GM19035 (cell line): Measurements from ENCODE around the gene OR10J1.
"Not testable (repeated sequence)": the region's sequence is repeated elsewhere in the genome, so short reads cannot be mapped to it uniquely, and the experiment has no call there.

Experiments used
- ATAC-seq: cut with Tn5 transposase; IDR thresholded peaks from one replicate; pipeline ENCODE4 v1.9.1; 2021; ENCODE audit not compliant: unreplicated experiment

OR10J1 gene, protein sequence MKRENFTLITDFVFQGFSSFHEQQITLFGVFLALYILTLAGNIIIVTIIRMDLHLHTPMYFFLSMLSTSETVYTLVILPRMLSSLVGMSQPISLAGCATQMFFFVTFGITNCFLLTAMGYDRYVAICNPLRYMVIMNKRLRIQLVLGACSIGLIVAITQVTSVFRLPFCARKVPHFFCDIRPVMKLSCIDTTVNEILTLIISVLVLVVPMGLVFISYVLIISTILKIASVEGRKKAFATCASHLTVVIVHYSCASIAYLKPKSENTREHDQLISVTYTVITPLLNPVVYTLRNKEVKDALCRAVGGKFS

DNA sequence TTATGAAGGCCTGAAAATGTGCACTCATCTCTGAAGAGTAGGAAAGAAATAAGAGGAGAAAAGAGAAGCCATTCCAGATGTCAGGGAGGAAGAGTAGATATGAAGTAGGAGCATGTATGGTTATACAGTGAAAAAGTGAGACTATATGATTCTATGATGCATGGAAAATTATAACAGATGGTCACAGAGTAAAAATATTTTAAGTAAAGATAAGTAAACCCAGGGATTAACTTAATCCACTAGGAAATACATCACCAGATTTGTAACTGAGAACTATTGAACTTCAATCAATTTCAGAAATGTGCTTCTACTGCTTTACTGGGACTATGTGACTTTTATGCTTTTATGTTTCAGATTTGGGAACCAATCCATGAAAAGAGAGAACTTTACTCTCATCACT, at the start of gene OR10J1:
Gene OR10J1 (plus strand): TSS at position 301 of the 400 bp plus-strand sequence. CDS start 70 bp downstream, at position 371.
- ATAC-seq: no peak

DNA sequence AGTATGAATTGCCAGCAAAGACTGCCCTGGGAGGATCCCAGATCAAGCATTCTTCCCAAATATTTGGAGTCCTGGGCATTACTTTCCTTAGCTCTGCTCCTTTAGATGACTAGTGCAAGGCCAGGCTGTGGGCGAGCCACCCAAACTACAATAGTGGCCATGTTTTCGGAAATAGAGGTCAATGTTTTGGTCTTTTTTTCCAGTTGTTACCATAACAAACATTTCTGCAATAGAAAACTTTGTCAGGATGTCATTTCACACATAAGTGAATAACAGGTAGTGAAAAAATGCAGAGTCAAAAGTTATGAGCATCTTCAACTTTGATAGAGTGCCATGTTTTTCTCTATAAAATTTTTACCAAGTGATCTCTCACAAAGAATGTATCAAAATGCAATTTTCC, 32.7 kb upstream of the OR10J1 start:
- ATAC-seq: no peak

DNA sequence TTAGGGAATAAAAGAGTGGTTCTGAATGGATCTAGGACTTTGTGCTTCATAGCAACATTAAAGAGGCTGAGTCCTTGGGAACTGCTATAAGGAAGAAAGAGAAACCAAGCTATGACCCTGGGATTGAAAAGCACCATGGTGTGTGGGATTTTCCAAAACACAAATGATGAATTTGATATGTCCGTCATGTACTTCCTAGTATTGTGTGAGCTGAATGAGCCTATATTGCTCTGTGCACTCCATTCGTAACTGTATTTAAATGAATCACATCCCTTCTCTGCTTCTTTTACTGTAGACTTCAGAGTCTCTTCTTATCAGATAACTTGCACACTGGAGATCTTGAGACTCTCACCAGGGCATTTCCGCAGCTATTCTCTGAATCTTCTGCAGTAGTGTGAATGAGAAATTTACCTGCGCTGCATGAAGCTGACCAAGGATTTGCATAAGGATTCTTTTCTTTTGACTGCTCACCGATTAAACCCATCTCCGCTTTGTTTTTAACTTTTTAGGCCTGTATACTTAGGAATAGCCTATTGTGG, 30.6 kb upstream of the OR10J1 start:
- no peak for ATAC-seq

DNA sequence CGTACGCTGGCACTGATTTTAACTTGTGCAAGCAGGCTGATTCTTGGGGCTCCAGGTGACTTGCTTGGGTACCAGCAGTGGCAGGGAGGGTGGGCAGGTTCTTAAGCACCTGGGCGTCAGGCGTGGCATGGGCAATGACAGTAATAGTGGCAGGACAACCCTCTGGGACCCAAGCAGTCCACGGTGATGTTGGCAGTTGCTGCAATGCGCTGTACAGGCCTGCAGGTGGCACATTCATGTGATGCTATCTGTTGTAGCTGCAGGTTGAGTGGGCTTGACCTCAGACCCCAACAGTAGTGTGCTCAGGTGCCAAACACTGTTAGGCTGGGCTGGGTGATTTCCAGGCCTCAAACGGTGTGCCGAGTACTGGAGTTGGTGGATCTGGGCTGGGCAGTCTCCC, 17.7 kb upstream of the OR10J1 start:
- no peak for ATAC-seq

DNA sequence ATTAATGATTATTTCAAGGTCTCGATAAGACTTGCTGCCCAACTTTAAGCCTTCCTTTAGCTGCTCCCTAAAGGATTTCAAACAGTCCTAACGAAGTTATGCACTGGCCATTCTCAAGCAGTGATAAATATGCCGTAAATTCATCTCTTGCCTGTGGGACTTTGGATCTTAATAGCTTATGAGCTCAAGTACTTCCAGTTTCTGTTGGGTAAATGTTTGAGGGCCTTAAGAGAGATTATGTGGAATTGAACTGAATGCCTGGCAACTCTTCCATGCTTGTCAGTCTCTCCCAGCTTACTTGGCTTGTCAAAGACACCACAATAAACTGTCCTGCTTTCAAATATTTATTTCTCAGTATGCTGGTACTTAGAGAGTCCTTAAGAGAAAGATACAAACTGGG, 11.0 kb upstream of the OR10J1 start:
- no peak for ATAC-seq

DNA sequence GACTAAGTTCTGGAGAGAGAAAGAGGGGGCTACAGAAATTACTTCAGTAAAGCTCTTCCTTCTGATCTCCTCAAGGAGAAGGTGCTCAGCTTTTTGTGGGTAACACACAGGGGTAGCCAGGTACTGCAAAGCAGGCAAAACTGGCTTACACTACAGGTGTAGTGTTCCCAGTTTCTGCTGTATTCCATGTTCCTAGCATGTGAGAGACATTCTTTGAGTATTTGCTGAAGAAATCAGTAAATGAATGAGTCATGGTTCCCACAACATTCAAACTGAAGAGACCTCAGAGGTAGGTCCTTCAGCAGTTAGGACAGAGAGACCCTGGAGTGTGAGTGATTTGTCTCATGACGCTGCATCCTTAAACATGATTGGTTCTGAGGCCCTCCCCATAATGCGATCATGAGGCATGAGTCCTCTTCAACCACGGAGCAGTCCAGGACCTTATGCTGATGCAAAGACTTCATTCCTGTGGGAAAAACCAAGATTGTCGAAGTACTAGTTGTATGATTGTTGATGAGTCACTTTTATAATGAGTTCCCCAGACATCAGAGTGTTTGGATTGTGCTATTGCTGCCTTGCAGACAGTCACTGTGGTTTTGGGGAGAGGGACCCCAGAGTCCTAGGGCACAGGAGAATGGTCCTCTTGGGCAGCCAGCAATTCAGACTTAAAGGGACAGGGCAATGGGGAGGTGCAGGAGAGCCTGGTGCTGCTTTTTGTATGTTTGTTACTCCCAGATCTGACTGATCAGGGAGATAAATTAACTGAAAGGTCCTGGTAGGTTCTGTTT, 10.3 kb upstream of the OR10J1 start:
- ATAC-seq: no peak

DNA sequence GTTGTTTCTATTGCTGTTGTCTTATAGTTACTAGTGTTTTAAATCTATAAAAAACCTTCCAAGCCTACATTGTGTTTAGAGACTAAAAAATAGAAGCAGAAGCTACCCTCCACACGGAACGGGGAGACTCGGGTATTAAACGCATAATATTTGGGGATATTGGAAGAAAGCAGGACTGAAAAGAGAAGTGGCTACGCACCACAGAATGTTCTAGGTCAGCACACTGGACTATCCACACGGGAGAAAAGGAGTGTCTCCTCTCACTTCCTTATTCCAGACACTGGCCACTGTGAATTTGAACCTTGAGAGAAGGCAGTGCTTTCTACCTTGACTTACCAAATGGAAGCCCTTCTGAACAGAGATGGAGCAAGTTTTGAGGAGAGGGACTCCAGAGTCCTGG, 8.5 kb upstream of the OR10J1 start:
- no peak for ATAC-seq

DNA sequence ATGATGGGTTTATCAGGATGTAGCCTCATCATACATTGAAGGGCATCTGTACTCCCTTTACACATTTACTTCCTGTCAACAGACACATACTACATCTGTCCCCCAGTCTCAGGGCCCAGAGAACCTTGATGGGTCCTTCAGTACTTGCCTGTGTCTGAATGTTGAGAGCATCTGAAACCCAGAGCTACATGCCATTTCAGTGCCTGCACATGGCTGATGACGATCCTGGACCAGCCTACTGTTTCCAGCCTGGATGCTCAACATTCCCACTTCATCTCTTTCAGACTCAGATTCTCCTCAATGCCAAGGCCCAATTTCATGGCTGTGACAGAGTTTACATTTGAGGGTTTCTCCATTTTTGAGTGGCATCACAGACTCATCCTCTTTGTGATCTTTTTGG, 7.6 kb upstream of the OR10J1 start, which contains the start of gene OR10J4:
Gene OR10J4 (plus strand): TSS at position 301 of the 400 bp plus-strand sequence.
- ATAC-seq: no peak

DNA sequence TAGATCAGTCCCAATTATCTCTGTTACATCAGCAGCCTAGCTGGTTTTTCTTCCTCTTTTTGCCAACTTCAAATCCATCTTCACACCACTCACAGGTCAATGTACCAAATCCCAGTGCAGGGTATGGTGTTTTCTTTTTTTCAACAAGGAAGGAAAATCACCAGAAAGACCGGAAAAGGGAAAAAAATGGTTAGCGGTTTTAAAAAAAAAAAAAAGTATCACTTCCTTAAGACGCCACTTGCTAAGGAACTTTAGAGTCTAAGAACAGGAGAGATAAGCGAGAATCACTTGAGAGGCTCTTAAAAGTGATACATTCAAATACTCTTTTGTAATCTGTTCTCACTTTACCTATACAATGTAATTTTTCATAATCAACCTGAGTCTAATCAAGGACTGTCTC, 3.1 kb upstream of the OR10J1 start:
- ATAC-seq: no peak

DNA sequence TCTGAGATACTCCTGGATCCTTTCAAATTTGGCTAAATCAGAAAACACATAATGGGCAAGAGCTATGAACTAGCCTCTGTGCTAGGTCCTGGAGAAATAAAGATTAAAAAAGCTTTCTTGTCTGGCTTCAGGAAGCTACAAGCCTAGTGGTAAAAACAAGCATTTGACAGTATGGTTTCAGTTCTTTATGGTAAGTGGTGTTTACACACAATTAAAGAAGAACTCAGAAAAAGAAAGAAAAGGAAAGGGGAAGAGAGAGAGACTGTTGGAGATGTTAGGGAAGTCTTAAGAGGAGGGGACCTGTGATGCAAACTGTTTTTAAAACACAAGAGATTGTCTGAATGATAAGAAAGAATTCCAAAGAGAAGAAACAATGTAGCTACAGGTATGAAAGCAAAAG, 1.8 kb downstream of the OR10J1 start:
- no peak for ATAC-seq

DNA sequence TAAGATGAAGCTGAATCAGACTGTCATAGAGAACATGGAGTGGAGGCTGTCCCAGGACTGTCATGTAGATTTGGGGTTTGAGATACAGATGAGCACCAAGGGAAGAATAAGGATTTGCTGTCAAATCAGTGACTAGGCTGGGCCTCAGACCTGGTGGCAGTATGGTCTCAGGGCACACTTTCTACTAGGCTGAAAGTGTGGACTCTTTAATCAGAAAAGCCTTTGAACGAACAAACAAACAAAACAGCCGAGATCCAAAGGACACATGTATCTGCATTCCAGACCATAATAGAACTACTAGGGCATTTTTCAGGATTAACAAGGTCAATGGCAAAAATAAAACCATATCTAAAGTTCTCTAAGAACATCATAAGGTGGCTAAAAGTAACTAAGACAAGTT, 2.9 kb downstream of the OR10J1 start:
- no peak for ATAC-seq

DNA sequence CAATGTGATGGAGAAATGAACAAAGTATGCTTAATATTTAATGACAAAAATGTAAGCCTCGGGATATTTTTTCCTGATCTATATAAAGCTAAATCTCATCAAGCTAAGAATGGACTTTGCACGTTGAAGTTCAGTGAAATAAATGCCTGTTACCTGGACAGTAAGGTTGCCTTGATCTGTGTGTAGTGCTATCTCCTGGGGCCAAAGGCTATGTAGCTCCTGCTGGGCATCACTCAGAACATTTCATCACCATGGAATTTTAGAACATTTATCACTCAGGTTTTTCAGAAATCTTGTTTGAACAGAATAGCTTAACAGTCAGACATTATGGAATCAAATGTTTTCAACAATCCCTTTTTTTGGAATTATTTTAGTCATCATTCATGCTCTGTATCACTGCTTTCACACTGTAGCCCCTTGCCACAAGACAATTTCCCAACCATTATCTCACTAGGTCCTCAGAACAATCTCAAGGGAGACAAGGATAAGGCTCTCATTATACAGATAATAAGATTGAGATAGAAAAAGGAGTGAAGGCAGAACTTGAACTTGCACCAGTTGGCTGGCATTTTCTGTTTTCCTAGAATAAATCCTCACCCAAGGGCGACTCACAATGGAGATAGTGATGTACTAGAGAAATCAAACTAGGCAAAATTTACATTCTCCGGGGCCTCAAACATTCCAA, 3.7 kb downstream of the OR10J1 start:
- ATAC-seq: no peak

DNA sequence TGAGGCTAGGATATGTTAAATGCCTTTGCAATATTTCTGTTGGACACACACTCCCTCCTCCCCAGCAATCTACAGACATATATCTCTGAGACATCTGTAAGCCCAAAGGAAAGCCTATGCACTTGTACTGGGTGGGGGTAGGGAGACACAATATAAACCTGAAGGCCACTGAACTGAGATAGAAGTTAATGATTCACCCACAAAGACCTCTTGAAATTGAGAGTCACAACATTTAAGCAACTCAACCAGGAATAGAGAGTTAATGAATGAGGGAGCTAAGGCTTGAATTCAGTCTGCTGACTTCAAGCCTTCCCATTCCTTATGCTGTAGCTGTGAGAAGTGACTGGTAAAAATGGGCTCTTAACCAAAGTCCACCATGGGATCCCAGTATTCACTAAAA, 5.0 kb downstream of the OR10J1 start:
- no peak for ATAC-seq

DNA sequence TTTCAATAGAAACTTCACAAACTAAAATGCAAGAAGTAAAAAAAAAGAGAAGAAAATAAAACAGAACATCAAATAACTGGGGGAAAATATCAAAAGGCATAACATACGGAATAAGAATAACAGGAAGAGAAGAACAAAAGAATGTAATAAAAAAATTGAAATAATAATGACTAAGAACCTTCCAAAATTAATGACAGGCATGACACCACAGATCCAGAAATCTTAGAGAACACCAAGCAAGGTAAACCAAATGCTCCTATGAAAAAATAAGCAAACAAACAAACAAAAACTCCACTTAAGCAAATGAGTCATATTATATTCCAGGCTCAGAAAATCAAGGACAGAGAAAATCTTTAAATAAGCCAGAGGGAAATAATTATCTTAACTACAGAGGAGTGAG, 8.7 kb downstream of the OR10J1 start:
- ATAC-seq: no peak

DNA sequence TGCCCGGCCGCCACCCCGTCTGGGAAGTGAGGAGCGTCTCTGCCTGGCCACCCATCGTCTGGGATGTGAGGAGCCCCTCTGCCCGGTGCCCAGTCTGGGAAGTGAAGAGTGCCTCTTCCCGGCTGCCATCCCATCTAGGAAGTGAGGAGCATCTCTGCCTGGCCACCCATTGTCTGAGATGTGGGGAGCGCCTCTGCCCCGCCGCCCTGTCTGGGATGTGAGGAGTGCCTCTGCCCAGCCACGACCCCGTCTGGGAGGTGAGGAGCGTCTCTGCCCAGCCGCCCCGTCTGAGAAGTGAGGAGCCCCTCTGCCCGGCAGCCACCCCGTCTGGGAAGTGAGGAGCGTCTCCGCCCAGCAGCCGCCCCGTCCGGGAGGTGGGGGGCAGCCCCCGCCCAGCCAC, 10.1 kb downstream of the OR10J1 start:
- ATAC-seq: not testable (repeated sequence)

DNA sequence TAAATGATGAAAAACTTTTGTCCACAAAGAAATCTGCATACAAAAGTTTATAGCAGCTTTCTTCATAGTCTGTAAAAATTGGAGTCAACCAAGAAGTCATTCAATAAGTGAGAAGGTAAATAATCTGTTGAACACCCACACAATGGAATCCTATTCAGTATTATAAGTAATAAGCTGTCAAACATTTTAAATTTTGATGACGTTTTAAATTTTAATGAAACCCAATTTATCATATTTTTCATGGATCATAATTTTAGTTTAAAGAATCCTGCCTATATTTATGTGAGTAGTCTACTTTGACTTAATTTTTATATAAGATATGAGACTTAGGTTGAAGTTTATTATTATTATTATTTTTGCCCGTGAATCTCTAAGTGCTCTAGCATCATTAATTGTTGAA, 20.0 kb downstream of the OR10J1 start:
- no peak for ATAC-seq

DNA sequence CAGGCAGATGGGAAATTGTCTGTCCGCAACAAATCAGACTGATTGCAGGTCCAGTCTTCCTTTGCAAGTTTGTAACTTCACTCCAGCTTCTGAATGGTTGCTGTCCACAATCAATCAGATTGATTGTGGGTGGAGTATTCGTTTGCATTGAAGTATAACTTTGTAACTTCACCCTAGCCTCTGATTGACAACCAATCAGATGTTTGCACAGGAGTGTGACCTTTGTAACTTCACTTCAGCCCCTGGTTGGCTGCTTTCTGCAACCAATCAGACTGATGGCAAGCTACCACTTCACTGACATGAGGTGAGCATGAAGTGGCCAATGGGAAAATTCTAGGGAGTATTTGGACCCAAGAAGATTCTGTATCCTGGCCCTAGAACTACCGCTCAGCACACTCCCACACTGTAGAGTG, 25.7 kb downstream of the OR10J1 start:
- no peak for ATAC-seq

DNA sequence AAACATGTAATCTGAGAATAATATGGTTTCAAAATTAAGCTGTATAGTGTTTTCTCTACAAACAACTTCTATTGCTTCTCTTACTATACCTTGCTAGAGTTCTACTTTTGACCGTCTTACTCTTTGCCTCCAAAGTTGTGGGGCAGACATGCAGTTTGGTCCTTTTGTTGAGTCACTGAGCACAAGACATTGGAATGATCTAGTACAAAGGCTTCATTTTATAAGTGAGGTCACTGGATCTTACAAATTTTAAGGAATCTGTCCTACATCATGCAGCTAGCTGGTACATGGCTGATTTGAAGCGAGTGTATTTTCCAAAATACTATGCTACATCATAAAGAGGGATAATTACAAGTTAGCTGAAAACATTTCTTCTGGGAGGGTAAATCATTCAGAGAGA, 28.8 kb downstream of the OR10J1 start:
- no peak for ATAC-seq

DNA sequence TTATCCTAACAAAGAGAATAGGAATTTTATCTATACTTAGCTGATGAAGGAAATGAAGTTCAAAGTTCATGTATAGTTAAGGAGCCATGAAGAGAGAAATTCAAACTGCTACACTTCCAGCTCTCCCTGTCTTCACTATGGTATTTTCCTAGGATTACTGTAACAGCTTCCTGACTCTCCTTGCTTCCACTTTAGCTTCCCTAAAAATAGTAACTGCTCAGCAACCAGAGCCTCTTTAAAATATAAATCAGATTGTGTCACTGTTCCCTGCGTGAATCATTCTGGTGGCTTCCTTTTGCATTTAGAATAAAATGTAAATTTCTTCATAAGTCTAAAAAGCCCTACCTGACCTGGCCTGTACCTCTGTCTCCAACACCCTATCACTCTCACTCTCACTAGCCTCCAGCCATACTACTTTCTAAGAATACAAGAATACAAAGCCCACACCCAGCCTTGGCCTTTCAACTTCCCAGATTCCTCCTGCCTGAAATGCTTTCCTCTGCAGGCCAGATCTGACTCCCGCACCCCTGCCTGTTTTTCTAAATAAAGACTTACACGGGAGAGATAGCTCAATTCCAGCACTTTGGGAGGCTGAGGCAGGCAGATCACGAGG, 30.5 kb downstream of the OR10J1 start:
- ATAC-seq: no peak

DNA sequence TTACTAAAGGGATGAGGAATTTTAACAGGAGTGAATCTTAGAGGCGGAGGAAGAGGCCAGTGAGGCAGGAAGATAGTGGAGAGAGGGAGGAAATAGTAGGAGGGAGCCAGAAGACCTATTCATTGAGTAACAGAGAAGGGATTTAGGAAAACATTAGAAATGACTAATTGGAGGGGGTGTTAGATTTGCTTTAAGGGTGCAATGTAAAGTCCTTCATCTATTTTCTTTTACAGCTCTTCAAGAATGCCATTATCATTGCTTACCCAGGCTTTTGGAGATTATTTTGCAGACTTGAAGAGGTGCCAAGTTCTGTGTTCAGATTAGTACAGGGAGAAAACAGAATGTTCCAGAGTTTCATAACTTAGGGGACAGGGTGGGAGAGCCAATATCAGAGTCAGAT, 33.8 kb downstream of the OR10J1 start:
- no peak for ATAC-seq

DNA sequence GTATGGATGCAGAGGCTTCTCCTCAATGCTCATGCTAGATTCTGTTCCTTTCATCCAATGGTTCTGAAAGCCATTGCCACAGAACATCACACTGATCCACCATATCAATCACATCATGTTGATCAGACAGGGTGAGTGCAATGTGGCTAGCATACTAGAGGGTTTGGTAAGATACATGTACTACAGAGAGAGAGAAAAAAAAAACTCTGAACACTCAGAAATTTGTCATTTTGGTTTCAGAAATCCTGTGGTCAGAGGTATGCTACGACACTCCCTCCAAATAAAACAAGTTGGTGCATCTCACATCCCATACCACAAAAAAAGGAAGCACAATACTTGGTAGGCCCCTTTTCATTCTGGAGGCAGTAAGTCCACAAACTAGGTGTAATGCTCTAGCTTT, 35.4 kb downstream of the OR10J1 start:
- ATAC-seq: no peak
